Measurements from ENCODE around the gene C9orf40.

C9orf40 gene, protein sequence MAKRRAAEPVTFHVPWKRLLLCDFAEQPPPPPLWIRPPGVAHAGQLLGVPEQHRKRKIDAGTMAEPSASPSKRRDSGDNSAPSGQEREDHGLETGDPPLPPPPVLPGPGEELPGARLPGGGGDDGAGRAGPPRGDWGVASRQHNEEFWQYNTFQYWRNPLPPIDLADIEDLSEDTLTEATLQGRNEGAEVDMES

DNA sequence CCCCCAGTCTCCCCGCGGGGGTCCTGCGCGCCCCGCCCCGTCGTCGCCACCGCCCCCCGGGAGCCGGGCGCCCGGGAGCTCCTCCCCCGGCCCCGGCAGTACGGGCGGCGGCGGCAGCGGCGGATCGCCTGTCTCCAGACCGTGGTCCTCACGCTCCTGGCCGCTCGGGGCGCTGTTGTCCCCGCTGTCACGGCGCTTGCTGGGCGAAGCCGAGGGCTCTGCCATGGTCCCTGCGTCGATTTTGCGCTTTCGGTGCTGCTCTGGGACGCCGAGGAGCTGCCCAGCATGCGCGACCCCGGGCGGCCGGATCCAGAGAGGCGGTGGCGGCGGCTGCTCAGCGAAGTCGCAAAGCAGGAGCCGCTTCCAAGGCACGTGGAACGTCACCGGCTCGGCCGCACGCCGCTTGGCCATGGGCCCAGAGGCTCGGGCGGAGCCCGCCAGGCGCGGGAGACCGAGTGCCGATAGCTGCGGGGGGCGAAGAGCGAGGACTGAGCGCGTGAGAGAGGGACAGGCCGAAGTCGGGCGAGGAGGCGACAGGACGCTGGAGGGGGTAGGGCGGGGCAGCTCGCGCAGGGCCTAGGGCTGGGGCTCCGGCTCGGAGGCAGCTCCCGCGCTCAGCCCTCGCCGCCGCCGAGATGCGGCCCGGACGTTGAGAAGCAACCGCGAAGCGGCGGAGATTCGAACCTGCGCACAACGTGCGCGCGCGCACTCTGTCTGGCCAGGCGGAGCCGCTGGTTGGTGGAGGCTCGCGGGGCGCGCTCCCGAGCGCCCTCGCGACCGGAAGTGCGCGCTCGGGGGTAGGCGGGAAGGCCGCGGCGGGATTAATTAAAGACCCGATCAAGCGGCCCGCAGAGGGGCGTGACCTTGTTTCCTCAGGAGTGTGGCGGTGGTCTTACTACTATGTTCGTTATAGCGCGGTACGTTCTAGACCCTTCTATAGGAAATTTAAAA lies at the start of gene C9orf40:
Gene C9orf40, minus strand, starts transcription at position 712 of the 951 bp plus-strand sequence. Its CDS starts 301 bp downstream, at position 411.
- peak; percentile 88 for DNase-seq

GRCh38 chr9:75001719-75002421 lies 49.2 kb upstream of the C9orf40 start:
- DNase-seq: peak; percentile 76

DNA sequence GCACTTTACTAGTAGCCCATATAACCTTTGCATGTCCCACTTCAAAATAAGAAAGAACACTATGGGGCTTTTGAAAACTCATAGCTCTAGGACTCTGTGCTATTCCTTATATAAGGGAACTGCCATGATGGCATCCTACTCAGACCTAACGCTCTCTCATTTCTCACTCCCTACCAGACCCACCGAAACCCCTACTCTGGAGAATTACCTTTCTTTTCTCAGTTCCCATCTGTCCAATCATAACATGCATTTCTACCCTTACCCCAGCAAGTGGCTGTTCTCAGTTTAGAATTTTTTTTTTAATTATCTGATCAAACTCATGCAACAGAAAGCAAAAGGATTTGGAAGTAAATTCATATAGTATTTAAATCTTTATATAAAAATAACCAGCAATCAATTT lies 48.1 kb upstream of the C9orf40 start:
- no peak for DNase-seq

GRCh38 chr9:74985041-74985440 lies 32.3 kb upstream of the C9orf40 start:
- DNase-seq: no peak

GRCh38 chr9:74983709-74984108 lies 31.0 kb upstream of the C9orf40 start:
- DNase-seq: no peak

DNA sequence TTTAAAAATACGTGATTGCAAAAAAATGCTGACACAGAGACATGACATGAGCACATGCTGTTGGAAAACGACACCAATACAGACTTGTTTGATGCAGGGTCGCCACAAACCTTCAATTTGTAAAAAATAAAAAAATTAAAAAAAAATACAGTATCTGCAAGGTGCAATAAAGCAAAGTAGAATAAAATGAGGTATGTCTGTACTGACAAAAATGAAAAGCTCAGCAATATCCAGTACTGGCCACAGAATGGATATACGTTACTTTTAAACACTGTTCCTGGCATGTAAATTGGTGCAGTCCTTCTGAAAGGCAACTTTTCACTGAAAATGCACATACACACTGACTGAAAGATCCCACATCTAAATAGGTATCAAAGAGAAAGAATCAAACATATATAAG lies 27.1 kb upstream of the C9orf40 start:
- no peak for DNase-seq

- no peak for DNase-seq
These were observed 24.6 kb upstream of the C9orf40 start for GRCh38 chr9:74977287-74977686.

DNA sequence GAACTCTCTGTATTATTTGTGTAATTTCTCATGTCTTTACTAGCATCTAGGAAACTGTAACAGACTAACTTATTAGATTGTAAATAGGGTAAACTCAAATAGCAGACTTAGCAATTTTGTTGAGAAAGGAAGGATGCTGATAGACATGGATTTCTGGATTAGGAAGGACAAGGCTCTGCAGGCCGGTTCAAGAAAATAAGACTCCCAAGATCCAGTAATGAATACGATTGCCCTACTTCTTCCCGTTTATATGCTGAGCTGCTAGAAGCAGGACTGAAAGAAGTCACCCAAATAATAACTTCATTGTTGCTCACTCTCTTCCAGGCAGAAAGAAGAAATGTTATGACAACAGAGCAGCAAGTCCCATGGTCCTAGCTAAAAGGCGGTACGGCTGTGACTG lies 22.8 kb upstream of the C9orf40 start:
- DNase-seq: no peak

- DNase-seq: no peak
These were observed 21.8 kb upstream of the C9orf40 start for GRCh38 chr9:74974558-74974957.

GRCh38 chr9:74973714-74974113 lies 21.0 kb upstream of the C9orf40 start:
- DNase-seq: no peak

DNA sequence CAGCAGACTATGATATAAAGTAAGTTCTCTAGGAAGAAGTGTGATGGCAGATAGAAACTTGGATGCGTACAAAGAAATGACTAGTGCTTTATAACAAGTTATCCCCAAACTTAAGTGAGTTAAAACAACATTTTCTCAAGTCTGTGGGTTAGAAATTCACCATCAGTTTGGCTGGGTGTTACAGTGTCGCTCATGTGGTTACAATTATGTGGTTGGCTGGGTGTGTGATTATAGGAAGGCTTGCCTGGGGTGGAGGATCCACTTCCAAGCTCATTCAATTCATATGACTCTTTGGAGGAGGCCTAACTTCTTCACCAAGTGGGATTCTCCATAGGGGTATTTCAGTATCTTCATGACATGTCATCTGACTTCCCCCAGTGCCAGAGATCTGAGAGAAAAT lies 10.3 kb upstream of the C9orf40 start:
- DNase-seq: no peak

DNA sequence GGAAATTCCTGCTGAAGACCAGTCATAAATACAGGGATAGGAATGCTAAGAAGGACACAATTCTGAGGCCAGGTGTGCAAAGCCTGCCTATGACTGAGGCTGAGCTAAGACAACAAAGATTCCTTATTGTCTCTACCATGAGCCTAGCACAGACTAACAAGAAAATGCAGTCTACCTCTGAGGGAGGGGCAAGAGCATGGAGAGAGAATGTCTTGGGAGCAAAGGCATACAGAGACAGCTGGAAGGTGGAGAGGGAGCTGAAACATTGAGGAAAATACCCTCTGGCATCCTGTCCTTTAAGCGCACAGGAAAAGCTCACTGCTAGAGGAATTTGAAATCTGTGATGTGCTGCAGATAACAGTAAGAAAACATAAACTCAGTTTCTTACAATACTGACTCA lies 8.8 kb upstream of the C9orf40 start:
- DNase-seq: no peak

DNA sequence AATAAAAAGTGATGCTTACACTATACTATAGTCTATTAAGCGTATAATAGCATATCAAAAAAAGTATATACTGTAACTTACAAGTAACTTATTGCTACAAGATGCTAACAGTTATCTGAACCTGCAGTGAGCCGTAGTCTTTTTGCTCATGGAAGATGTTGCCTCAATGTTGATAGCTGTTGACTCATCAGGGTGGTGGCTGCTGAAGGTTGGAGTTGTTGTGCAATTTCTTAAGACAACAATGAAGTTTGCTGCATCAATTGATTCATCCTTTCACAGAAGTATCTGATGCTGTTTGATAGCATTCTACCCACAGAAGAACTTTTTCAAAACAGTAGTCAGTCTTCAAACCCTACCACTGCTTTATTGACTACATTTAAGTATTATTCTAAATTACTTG lies 7.8 kb upstream of the C9orf40 start:
- peak; percentile 71 for DNase-seq

GRCh38 chr9:74958587-74958986 lies 5.9 kb upstream of the C9orf40 start:
- DNase-seq: no peak

- DNase-seq: peak; percentile 36
These were observed 581 bp upstream of the C9orf40 start for GRCh38 chr9:74953235-74953751.

DNA sequence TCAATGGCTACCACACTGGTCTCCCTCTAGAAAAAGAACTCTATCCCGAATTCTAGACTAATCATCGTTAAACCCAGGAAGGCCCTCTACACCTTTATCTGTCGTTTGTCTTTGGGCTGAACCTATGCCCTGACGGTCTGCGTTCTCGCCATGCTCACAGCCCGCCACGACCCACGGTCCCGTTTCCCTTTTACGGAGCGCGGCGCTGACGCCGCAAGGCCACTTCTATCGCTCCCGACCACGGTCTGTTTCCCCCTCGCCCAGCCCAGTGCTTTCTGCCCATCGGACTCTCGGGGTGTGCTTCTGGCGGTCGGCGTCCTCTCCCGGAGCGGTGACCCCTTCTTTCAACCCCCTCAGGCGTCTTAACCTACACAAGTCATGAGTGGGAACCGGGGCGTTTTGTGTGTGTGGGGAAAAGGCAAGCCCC lies 974 bp downstream of the C9orf40 start:
- DNase-seq: peak; percentile 44

- no peak for DNase-seq
These were observed 1.5 kb downstream of the C9orf40 start for GRCh38 chr9:74951107-74951720.

- DNase-seq: peak; percentile 4
These were observed 2.6 kb downstream of the C9orf40 start for GRCh38 chr9:74949859-74950855.

- no peak for DNase-seq
These were observed 3.8 kb downstream of the C9orf40 start for GRCh38 chr9:74948937-74949336.

GRCh38 chr9:74946686-74947085 lies 6.0 kb downstream of the C9orf40 start:
- no peak for DNase-seq

DNA sequence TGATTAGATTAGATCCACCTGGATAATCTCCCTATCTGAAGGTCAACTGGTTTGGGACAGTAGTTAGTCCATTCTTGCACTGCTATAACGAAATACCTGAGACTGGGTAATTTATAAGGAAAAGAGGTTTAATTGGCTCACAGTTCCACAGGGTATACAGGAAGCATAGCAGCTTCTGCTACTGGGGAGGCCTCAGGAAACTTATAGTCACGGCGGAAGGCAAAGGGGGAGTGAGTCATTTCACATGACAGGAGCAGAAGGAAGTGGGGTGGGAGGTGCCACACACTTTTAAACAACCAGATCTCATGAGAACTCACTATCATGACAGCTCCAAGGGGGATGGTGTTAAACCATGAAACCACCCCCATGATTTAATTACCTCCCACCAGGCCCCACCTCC lies 9.9 kb downstream of the C9orf40 start:
- DNase-seq: peak; percentile 30

- no peak for DNase-seq
These were observed 12.1 kb downstream of the C9orf40 start for GRCh38 chr9:74940600-74940999.
